HepG2 (cell line): Measurements from ENCODE around the gene IFT22. TPM values are rescaled to one million over a fixed set of nuclear protein-coding genes. Genes with fewer than 3 reads are reported as not detected.

Source experiments
- BHLHE40 ChIP-seq: IDR thresholded peaks from 2 replicates; pipeline ENCODE4 v1.6.1; 2011; ENCODE audit warnings: low read length, improper control_type of control experiment
- FOSL2 ChIP-seq: sonication (generic); formaldehyde crosslinking; IDR thresholded peaks from 2 replicates; pipeline ENCODE4 v1.4.0; 2020; ENCODE audit warnings: missing genetic modification reagents
- PAX8 ChIP-seq: sonication (generic); formaldehyde crosslinking; IDR thresholded peaks from 2 replicates; pipeline ENCODE4 v1.8.0; 2022; ENCODE audit warnings: mild to moderate bottlenecking, missing genetic modification reagents, borderline replicate concordance
- RAD51 ChIP-seq: fragments of 450-650 bp; IDR thresholded peaks from 2 replicates; pipeline ENCODE4 v1.6.1; 2016; ENCODE audit warnings: borderline replicate concordance
- TFE3 ChIP-seq: IDR thresholded peaks from 2 replicates; pipeline ENCODE4 v1.6.1; 2016
- ZBTB40 ChIP-seq, 2 experiments: fragments of 450-650 bp in 1 of 2; sonication (generic) in 1 of 2; formaldehyde crosslinking in 1 of 2; IDR thresholded peaks; 2 replicates each; pipeline versions ENCODE4 v1.6.1 to v1.8.0; 2016 to 2022; ENCODE audit warnings: antibody characterized with exemption in 1 of 2, mild to moderate bottlenecking in 1 of 2, missing genetic modification reagents in 1 of 2
- ZFP91 ChIP-seq: sonication (generic); formaldehyde crosslinking; IDR thresholded peaks from 2 replicates; pipeline ENCODE4 v1.9.0; 2022; ENCODE audit warnings: missing genetic modification reagents, mild to moderate bottlenecking, borderline replicate concordance
- ZNF776 ChIP-seq: sonication (generic); formaldehyde crosslinking; IDR thresholded peaks from 2 replicates; pipeline ENCODE4 v1.4.0; 2020; ENCODE audit warnings: mild to moderate bottlenecking, missing genetic modification reagents
- ZNF850 ChIP-seq: sonication (generic); formaldehyde crosslinking; conservative IDR thresholded peaks from 2 replicates; pipeline ENCODE4 v1.9.0; 2021; ENCODE audit warnings: mild to moderate bottlenecking, missing genetic modification reagents
- ZNF883 ChIP-seq: sonication (generic); formaldehyde crosslinking; IDR thresholded peaks from 2 replicates; pipeline ENCODE4 v1.5.1; 2020; ENCODE audit warnings: mild to moderate bottlenecking, missing genetic modification reagents; ENCODE audit errors: not compliant biosample characterization
- polyA plus RNA-seq, 8 experiments: library from polyadenylated mRNA; depleted of rRNA in 3 of 8; stranded (reverse) in 7 of 8; unstranded in 1 of 8; fragments of >200 nt; fragmentation: Illumina TruSeq in 4 of 8; extraction: Trizol in 4 of 8; gene quantifications; 2 replicates each; pipeline versions ENCODE4 v1.2.1 to v1.2.3, GENCODE V29; 2011 to 2016; ENCODE audit warnings: low read depth in 4 of 8, missing spikeins in 1 of 8, mixed read lengths in 1 of 8; ENCODE audit not compliant: insufficient read depth in 1 of 8
- total RNA-seq, 5 experiments: library from RNA; depleted of rRNA; stranded (reverse); fragments of >200 nt; fragmentation: Illumina TruSeq; extraction: Trizol; gene quantifications; 2 replicates each; pipeline ENCODE4 v1.2.3, GENCODE V29; 2016; ENCODE audit warnings: low read depth in 1 of 5

IFT22 gene
- total and polyA plus RNA-seq, 2 of the 13 experiments (the other 11 are each of a cell fraction or from before 2014, with no cell fraction given), result 8.9 to 14.5 TPM

GRCh38 chr7:101294832-101295121 is 26.8 kb downstream of the IFT22 start (continued):
- TF ChIP-seq ZBTB40 (IDR thresholded peaks at IDR 0.05), result no peak
- TF ChIP-seq ZBTB40 (CRISPR knock-in tag; IDR thresholded peaks at IDR 0.05), result no peak
- no peak for TF ChIP-seq PAX8
- TF ChIP-seq TFE3 (CRISPR knock-in tag), result no peak
- no peak for TF ChIP-seq ZNF776 (CRISPR knock-in tag)
- no peak for TF ChIP-seq BHLHE40
- no peak for TF ChIP-seq RAD51
- TF ChIP-seq ZFP91 (CRISPR knock-in tag), result no peak
- TF ChIP-seq ZNF850 (CRISPR knock-in tag), result no peak
- TF ChIP-seq ZNF883 (CRISPR knock-in tag), result no peak
- no peak for TF ChIP-seq FOSL2 (CRISPR knock-in tag)
- TF ChIP-seq, all 625 proteins: peak for 0
